Stimulated activated CD8-positive, alpha-beta memory T cell treated with anti-CD3 and anti-CD28 coated beads, Interleukin-7, amount 100 ng/mL, for 48 hours (primary cell): ENCODE measurements around the gene FLYWCH1.
A peak's percentile ranks its signal among the peaks of the same experiment; 100 is the strongest.
"Not testable (repeated sequence)": the region's sequence is repeated elsewhere in the genome, so short reads cannot be mapped to it uniquely, and the experiment has no call there.

ENCODE experiments used
- DNase-seq, 2 donors: peaks; one replicate each; pipeline ENCODE4 v3.0.0-alpha.2; 2020; ENCODE audit warnings: low read depth in 1 of 2; ENCODE audit errors: extremely low read depth in 1 of 2

Gene FLYWCH1

GRCh38 chr16:2925951-2926649 lies 14.4 kb downstream of the FLYWCH1 start:
- DNase-seq, result no peak

DNA sequence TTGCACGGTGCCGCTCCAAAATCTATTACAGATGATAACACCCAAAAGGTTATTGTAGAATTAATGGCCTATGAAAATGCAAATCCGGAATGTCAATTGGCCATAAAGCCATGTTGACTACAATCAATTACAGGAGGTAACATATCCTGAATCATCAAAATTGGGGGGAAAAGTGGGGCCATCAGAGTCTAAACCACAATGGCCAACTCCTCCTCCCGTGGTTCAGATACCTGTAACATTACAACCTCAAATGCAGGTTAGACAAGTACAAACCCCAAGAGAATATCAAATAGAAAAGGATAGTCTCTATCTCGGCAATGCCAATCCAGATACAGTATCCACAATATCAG lies 14.9 kb downstream of the FLYWCH1 start:
- no peak for DNase-seq

DNA sequence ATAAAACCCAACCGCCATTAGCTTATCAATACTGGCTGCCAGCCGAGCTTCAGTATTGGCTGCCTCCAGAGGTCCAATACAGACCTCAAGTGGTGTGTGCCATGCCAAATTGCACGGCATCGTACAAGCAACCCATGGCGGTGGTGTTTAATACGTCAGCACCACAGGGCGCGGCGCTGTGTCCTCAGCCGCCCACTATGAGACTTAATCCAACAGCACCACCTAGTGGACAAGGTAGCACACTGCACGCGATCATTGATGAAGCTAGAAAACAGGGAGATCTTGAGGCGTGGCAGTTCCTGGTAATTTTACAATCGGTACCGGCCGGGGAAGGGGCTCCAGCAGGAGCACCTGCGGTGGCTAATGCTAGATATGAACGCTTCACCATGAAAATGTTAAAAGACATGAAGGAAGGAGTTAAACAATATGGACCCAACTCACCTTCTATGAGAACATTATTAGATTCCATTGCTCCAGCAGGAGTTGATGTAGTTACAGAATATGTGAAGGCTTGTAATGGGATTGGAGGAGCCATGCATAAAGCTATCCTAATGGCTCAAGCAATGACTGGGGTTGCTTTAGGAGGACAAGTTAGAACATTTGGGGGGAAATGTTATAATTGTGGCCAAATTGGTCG lies 15.4 kb downstream of the FLYWCH1 start:
- peak; percentile 58 to 82 for DNase-seq

- DNase-seq, result not testable (repeated sequence)
These were observed 16.4 kb downstream of the FLYWCH1 start for GRCh38 chr16:2928151-2928550.

DNA sequence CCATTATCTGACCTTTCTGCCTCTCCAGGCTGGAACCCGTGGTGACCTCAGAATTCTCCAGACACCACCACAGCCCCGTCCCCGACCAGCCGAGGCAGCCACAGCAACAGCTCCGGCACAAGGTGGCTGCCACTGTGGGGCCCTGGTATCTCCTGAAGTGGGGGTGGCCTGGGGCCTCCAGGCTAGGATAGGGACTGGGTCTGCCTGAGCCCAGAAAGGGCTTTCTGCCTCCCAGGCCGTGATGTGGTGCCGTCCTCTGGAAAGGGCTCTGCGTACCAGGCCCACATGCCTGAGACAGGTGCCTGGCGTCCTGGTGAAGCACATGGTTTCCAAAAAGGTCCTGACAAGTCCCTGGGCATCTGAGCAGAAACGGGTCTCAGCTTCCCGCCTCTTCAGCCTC lies 17.1 kb downstream of the FLYWCH1 start:
- no peak for DNase-seq

DNA sequence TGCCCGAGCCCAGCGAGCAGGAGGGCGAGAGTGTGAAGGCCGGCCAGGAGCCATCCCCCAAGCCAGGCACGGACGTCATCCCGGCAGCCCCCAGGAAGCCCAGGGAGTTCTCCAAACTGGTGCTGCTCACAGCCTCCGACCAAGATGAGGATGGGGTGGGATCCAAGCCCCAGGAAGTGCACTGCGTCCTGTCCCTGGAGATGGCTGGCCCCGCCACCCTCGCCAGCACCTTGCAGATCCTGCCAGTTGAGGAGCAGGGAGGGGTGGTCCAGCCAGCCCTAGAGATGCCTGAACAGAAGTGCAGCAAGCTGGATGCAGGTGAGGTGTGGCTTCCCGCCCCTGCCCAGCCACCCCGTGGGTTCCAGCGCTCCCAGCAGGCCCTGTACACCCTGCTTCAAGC lies 18.0 kb downstream of the FLYWCH1 start:
- no peak for DNase-seq

GRCh38 chr16:2930236-2930635 lies 18.5 kb downstream of the FLYWCH1 start:
- DNase-seq, result no peak

GRCh38 chr16:2931231-2931914 lies 19.6 kb downstream of the FLYWCH1 start:
- DNase-seq, result not testable (repeated sequence)

GRCh38 chr16:2933136-2933535 lies 21.4 kb downstream of the FLYWCH1 start:
- DNase-seq, result no peak

DNA sequence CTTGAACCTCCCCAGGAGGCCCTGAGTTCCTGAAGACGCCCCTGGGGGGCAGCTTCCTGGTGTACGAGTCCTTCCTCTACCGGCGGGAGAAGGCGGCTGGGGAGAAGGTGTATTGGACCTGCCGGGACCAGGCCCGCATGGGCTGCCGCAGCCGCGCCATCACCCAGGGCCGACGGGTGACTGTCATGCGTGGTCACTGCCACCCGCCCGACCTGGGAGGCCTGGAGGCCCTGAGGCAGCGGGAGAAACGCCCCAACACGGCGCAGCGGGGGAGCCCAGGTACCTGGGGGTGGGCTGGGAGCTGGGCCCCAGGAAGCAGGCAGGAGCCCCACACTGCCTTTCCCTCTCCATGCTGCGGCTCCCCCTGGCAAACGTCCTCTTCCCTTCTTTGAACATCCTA lies 22.0 kb downstream of the FLYWCH1 start:
- DNase-seq, result no peak

- no peak for DNase-seq
These were observed 22.7 kb downstream of the FLYWCH1 start for GRCh38 chr16:2934450-2934849.

GRCh38 chr16:2936436-2937011 lies 24.8 kb downstream of the FLYWCH1 start:
- no peak for DNase-seq

DNA sequence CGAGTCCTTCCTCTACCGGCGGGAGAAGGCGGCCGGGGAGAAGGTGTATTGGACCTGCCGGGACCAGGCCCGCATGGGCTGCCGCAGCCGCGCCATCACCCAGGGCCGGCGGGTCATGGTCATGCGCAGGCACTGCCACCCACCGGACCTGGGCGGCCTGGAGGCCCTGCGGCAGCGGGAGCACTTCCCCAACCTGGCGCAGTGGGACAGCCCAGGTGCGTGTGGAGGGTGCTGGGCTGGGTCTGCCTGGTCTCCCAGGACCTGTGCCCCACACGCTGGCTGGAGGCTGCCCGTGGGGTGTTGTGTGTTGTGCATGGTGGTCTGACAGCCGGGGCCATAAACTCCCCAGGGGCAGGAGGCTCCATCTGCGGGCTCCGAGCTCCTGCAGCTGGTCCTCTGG lies 25.4 kb downstream of the FLYWCH1 start:
- DNase-seq, result no peak

DNA sequence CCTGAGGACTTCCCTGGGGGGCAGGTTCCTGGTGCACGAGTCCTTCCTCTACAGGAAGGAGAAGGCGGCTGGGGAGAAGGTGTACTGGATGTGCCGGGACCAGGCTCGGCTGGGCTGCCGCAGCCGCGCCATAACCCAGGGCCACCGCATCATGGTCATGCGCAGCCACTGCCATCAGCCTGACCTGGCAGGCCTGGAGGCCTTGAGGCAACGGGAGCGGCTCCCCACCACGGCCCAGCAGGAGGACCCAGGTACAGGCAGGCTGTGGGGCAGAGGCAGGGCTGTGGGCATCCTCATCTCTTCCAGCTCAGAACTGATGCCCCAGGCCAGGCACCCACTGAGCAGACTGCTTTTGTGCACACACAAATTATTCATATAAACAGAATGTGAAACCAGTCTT lies 26.5 kb downstream of the FLYWCH1 start:
- no peak for DNase-seq

DNA sequence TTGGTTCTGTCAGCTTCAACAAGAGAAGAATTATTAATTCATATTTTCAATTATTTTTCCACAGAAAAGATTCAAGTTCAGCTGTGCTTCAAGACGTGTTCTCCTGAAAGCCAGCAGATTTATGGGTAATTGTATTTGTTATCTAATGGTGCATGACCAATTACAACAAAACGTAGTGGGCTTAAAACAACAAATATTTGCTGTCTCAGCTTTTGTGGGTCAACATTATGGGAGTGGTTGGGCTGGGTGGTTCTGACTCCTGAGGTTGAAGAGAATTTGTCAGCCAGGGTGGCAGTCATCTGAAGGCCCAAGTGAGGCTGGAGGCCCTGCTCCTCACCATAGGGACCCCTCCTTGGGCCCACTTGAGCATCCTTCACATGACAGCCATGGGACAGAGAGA lies 28.2 kb downstream of the FLYWCH1 start:
- DNase-seq, result no peak

DNA sequence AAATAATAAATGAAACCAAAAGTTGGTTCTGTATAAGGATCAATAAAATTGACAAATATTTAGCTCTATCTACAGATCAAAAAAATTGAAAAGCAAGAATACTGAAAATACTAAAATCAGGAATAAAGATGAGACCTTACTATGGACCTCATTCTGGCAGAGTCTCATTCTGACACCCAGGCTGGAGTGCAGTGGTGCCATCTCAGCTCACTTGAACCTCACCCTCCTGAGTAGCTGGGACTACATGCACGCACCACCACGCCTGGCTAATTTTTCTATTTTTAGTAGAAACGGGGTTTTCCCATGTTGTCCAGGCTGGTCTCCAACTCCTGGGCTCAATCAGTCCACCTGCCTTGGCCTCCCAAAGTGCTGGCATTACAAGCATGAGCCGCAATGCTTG lies 30.3 kb downstream of the FLYWCH1 start:
- no peak for DNase-seq

- DNase-seq, result not testable (repeated sequence)
These were observed 32.0 kb downstream of the FLYWCH1 start for GRCh38 chr16:2943716-2944115.

DNA sequence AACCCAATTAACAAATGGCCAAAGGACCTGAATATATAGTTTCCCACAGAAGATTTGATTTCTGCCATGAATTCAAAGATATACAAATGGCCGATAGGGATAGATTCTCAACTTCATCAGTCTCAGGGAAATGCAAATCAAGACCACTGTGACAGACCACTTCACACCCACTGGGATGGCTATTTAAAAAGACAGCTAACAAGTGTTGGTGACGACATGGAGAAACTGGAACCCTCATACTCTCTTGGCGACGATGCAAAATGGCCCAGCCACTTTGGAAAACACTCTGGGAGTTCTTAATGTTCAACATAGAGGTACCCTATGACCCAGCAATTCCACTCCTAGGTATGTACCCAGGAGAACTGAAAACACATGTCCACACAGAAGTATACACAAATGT lies 34.9 kb downstream of the FLYWCH1 start:
- DNase-seq, result no peak

DNA sequence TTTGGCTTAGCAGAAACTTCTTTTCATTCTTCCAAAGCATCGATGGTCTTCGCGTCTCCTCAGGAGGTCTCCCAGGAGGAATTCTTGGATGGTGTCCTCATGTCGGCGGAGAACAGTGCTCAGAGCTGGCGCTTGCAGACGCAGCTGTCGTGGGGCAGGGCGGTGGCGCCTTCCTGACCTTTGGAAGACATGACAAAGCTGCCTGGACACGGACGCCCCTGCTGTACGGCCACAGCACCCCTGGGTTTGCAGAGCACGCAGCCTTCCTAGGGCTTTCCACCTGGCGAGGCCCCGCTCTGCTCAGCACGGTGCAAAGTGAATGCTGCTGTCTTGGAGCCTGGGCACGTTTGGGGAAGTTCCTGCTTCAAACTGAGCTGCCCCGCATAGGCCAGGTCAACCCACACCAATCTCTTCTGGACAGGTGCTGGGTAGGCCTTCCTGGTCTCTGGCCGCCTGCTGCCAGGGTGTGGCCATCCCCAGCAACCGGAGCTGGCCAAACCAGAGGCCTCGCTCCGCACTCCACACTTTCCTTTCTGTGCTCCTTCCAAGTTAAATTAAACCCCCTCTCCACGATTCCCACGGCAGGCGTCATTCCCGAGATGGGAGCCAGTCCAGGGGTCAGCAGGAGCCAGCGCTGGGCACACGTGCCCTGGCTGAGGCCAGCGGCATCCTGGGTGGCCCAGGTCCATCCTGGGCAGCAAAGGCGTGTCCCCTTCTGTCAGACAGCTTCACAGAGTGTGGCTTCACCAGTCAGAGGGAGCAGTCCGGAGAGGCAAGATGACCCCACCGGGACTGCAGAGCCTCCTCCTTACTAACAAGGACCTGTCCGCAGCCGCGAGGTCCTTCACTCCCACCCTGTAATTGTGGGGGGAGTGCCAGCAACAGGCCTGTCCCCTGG lies 37.3 kb downstream of the FLYWCH1 start:
- DNase-seq, result no peak

- no peak for DNase-seq
These were observed 38.1 kb downstream of the FLYWCH1 start for GRCh38 chr16:2949705-2950352.
